GM12891 (cell line): ENCODE data around the gene TMTC2.

Source experiments
- PAX5 ChIP-seq: IDR thresholded peaks from 2 replicates; pipeline ENCODE4 v1.6.1; 2011; ENCODE audit warnings: low read length, moderate library complexity, mild to moderate bottlenecking; ENCODE audit not compliant: insufficient read depth, severe bottlenecking
- POLR2A ChIP-seq: IDR thresholded peaks from 2 replicates; pipeline ENCODE4 v1.6.1; 2011; ENCODE audit warnings: low read depth, low read length, control low read depth
- POLR2AphosphoS5 ChIP-seq: IDR thresholded peaks from 2 replicates; pipeline ENCODE4 v1.6.1; 2011; ENCODE audit warnings: low read depth, low read length, control low read depth
- TAF1 ChIP-seq: IDR thresholded peaks from 2 replicates; pipeline ENCODE4 v1.6.1; 2011; ENCODE audit warnings: low read depth, low read length, control low read depth

DNA sequence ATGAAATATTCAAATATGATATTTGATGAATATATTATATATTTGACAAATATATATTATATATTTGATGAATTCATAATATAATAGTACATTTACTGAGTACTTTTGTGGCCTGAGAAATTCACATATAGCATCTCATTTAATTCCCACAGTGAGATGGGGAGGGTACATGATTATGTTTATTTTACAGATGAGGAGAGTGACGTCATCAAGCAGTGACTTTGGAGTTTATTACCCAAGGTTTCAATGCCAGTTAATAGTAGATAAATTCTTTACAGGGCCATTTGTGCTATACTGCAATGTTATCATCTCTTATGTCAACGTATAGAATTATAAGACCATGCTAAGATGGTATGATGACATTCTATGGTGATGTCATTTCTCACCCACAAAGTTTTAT is 352.7 kb downstream of the TMTC2 start:
- TF ChIP-seq TAF1 (no peak), POLR2A (no peak), POLR2AphosphoS5 (no peak), PAX5 (no peak)
